ENCODE results near the gene MN1. TPM values are rescaled to one million over a fixed set of nuclear protein-coding genes. Genes with fewer than 3 reads are reported as not detected.

MN1 gene
- total RNA-seq, 4 donors from 2014 or later: 1.7 to 7.0 (median 2.4) TPM

- H3K4me3 ChIP-seq (ENCODE audit: low read depth, poor library complexity, severe bottlenecking): no peak overlapping the region
- intact Hi-C loops (cut with DNase I; ENCODE audit: low total_unique reads): no loop called here
- TF ChIP-seq CTCF (IDR thresholded peaks at IDR 0.05): no peak
- TF ChIP-seq POLR2A (IDR thresholded peaks at IDR 0.05): no peak
- DNase-seq (ENCODE audit: low spot score in 2 of 2): no peak
- 88 to 93% methylated on average over 5 of the region's 5 CpGs for WGBS, 2 donors
Measured at GRCh38 chr22:27725661-27726060, 75.9 kb downstream of the MN1 start.

GRCh38 chr22:27724709-27725108, 76.8 kb downstream of the MN1 start:
- 58 to 67% methylated on average over 4 of the region's 4 CpGs for WGBS, 2 donors
- no peak overlapping the region for H3K4me3 ChIP-seq (ENCODE audit: low read depth, poor library complexity, severe bottlenecking)
- TF ChIP-seq CTCF (IDR thresholded peaks at IDR 0.05) (no peak), POLR2A (IDR thresholded peaks at IDR 0.05) (no peak)
- DNase-seq (ENCODE audit: low spot score in 2 of 2): no peak
- intact Hi-C loops (cut with DNase I; ENCODE audit: low total_unique reads): no loop called here

DNA sequence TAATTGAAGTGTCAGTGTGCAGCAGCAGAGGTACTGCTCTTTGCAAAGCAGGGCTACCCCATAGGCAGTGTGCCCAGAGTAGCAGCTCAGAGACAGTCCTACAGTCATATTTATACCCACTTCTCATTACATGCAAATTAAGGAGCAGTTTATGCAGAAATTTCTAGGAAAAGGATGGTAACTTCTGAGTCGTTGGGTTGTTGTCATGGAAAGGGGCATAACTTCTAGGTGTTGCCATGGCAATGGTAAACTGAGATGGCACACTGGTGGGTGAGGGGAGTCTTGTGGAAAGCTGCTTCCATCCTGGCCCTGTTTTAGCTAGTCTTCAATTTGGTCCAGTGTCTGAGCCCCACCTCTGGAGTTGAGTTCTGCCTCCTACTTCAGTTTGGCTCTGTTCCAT, 77.4 kb downstream of the MN1 start:
- TF ChIP-seq POLR2A (IDR thresholded peaks at IDR 0.05) (no peak), CTCF (IDR thresholded peaks at IDR 0.05) (no peak)
- no peak for DNase-seq (ENCODE audit: low spot score in 2 of 2)
- 59 to 65% methylated on average over 1 of the region's 1 CpG for WGBS, 2 donors
- intact Hi-C loops (cut with DNase I; ENCODE audit: low total_unique reads): no loop called here
- H3K4me3 ChIP-seq (ENCODE audit: low read depth, poor library complexity, severe bottlenecking): no peak overlapping the region

DNA sequence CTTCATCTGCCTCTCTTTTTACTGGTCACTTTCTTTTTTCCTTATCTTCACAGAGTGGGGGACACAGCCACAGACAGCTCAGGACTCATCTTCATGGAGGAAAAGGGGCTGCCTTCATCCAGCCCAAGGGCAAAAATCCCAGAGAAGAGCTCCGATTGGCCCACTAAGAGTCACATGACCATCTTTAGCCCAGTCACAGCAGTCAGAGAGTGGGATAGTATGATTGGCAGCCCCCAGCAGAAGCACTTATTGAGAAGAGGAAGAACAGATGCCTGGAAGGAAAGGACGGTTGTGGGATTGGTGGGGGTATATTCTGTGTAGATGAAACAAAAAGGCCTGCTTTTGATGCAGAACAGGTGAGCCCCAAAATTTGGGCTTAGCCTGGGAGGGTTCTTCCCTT, 77.8 kb downstream of the MN1 start:
- no peak overlapping the region for H3K4me3 ChIP-seq (ENCODE audit: low read depth, poor library complexity, severe bottlenecking)
- 77 to 84% methylated on average over 2 of the region's 2 CpGs for WGBS, 2 donors
- TF ChIP-seq POLR2A (IDR thresholded peaks at IDR 0.05) (no peak), CTCF (IDR thresholded peaks at IDR 0.05) (no peak)
- no peak for DNase-seq (ENCODE audit: low spot score in 2 of 2)
- intact Hi-C loops (cut with DNase I; ENCODE audit: low total_unique reads): no loop called here

DNA sequence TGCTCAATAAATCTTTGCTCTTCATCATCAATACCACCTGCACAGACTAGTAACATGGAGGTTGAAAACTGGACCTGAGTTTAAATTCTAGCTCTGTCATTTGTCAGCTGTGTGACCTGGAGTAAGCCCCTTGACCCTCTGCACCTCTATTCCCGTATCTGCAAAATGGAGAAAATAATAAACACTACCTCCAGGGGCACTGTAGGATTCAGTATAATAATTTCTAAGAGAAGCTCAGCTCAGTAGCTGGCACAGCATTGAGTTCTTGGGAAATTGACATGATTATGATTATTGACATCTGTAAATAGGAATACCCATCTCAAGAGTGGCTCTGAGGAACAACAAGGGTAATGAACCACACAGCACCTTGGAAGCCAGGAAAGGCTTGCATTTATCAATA, 78.4 kb downstream of the MN1 start:
- 21 to 24% methylated on average over 1 of the region's 1 CpG for WGBS, 2 donors
- no peak for DNase-seq (ENCODE audit: low spot score in 2 of 2)
- TF ChIP-seq CTCF (IDR thresholded peaks at IDR 0.05) (no peak), POLR2A (IDR thresholded peaks at IDR 0.05) (no peak)
- intact Hi-C loops (cut with DNase I; ENCODE audit: low total_unique reads): no loop called here
- no peak overlapping the region for H3K4me3 ChIP-seq (ENCODE audit: low read depth, poor library complexity, severe bottlenecking)

- no peak overlapping the region for H3K4me3 ChIP-seq (ENCODE audit: low read depth, poor library complexity, severe bottlenecking)
- DNase-seq (ENCODE audit: low spot score in 2 of 2): no peak
- WGBS, 2 donors: 20 to 21% methylated on average over 5 of the region's 5 CpGs
- TF ChIP-seq CTCF (IDR thresholded peaks at IDR 0.05) (no peak), POLR2A (IDR thresholded peaks at IDR 0.05) (no peak)
- intact Hi-C loops (cut with DNase I; ENCODE audit: low total_unique reads): no loop called here
Measured at GRCh38 chr22:27720860-27721259, 80.7 kb downstream of the MN1 start.
